Ishikawa (cell line): Measurements from ENCODE around the gene ESYT2.

Source experiments
- CEBPB ChIP-seq: IDR thresholded peaks from 2 replicates; pipeline ENCODE4 v1.6.1; 2012
- CREB1 ChIP-seq: IDR thresholded peaks from 2 replicates; pipeline ENCODE4 v1.6.1; 2012; ENCODE audit warnings: low read depth
- EGR1 ChIP-seq: IDR thresholded peaks from 2 replicates; pipeline ENCODE4 v1.6.1; 2012
- EP300 ChIP-seq: IDR thresholded peaks from 2 replicates; pipeline ENCODE4 v1.6.1; 2012; ENCODE audit warnings: borderline replicate concordance
- FOXM1 ChIP-seq: IDR thresholded peaks from 2 replicates; pipeline ENCODE4 v1.6.1; 2012; ENCODE audit warnings: low read depth, borderline replicate concordance
- MAX ChIP-seq: IDR thresholded peaks from 2 replicates; pipeline ENCODE4 v1.6.1; 2012
- NFIC ChIP-seq: IDR thresholded peaks from 2 replicates; pipeline ENCODE4 v1.6.1; 2012
- RAD21 ChIP-seq: IDR thresholded peaks from 2 replicates; pipeline ENCODE4 v1.6.1; 2012; ENCODE audit warnings: low read depth
- REST ChIP-seq: IDR thresholded peaks from 2 replicates; pipeline ENCODE4 v1.6.1; 2012; ENCODE audit warnings: low read depth, mild to moderate bottlenecking
- TAF1 ChIP-seq: IDR thresholded peaks from 2 replicates; pipeline ENCODE4 v1.6.1; 2012; ENCODE audit warnings: low read depth, mild to moderate bottlenecking
- TCF12 ChIP-seq: IDR thresholded peaks from 2 replicates; pipeline ENCODE4 v1.6.1; 2012; ENCODE audit warnings: low read depth
- TEAD4 ChIP-seq: IDR thresholded peaks from 2 replicates; pipeline ENCODE4 v1.6.1; 2012
- USF1 ChIP-seq: IDR thresholded peaks from 2 replicates; pipeline ENCODE4 v1.6.1; 2012
- YY1 ChIP-seq: IDR thresholded peaks from 2 replicates; pipeline ENCODE4 v1.6.1; 2012; ENCODE audit warnings: low read depth
- ZBTB7A ChIP-seq: IDR thresholded peaks from 2 replicates; pipeline ENCODE4 v1.6.1; 2012; ENCODE audit warnings: low read depth

The ESYT2 gene

GRCh38 chr7:158722574-158723237 lies 106.6 kb downstream of the ESYT2 start:
- TF ChIP-seq ZBTB7A (no peak), RAD21 (no peak), CEBPB (no peak), EGR1 (no peak), FOXM1 (no peak), USF1 (no peak), YY1 (no peak), TEAD4 (no peak), TCF12 (no peak), CREB1 (no peak), MAX (no peak), REST (no peak), TAF1 (no peak), NFIC (no peak)

- no peak for TF ChIP-seq CEBPB
- no peak for TF ChIP-seq ZBTB7A
- no peak for TF ChIP-seq YY1
- no peak for TF ChIP-seq USF1
- TF ChIP-seq REST, result no peak
- no peak for TF ChIP-seq FOXM1
- TF ChIP-seq TAF1, result no peak
- TF ChIP-seq TEAD4, result no peak
- TF ChIP-seq EGR1, result no peak
- TF ChIP-seq TCF12, result no peak
- TF ChIP-seq RAD21, result no peak
- no peak for TF ChIP-seq NFIC
- no peak for TF ChIP-seq MAX
- TF ChIP-seq EP300, result no peak
- no peak for TF ChIP-seq CREB1
Observed at GRCh38 chr7:158720112-158720511, 109.2 kb downstream of the ESYT2 start.

GRCh38 chr7:158716802-158717201 lies 112.5 kb downstream of the ESYT2 start:
- TF ChIP-seq MAX (no peak), FOXM1 (no peak), REST (no peak), CEBPB (no peak), NFIC (no peak), USF1 (no peak), EP300 (no peak), TCF12 (no peak), RAD21 (no peak), TAF1 (no peak), EGR1 (no peak), YY1 (no peak), ZBTB7A (no peak), TEAD4 (no peak), CREB1 (no peak)

GRCh38 chr7:158710651-158711102 lies 118.6 kb downstream of the ESYT2 start:
- TF ChIP-seq RAD21 (no peak), REST (no peak), FOXM1 (no peak), NFIC (no peak), TEAD4 (no peak), CREB1 (no peak), EP300 (no peak), ZBTB7A (no peak), USF1 (no peak), MAX (no peak), EGR1 (no peak)
